Mesenchymal stem cell (in vitro differentiated cells and primary cell): ENCODE measurements around the gene TEX12.
A peak's percentile ranks its signal among the peaks of the same experiment; 100 is the strongest.
"Not testable (repeated sequence)": the region's sequence is repeated elsewhere in the genome, so short reads cannot be mapped to it uniquely, and the experiment has no call there.

Experiments used
- DNase-seq: peaks from one replicate; pipeline ENCODE4 v3.0.0-alpha.2; 2013
- H2AFZ ChIP-seq: one replicate; pipeline ENCODE4 v1.6.1; 2013; ENCODE audit warnings: low read depth, mild to moderate bottlenecking, control low read depth, inconsistent platforms, low read length, moderate library complexity
- H2AK5ac ChIP-seq: 2 replicates; pipeline ENCODE4 v1.6.1; 2013; ENCODE audit warnings: low read length, moderate library complexity, mild to moderate bottlenecking, inconsistent platforms; ENCODE audit not compliant: severe bottlenecking
- H2BK120ac ChIP-seq: one replicate; pipeline ENCODE4 v1.6.1; 2013; ENCODE audit warnings: low read depth, mild to moderate bottlenecking, inconsistent platforms, low read length, moderate library complexity
- H2BK12ac ChIP-seq, 2 experiments: one replicate each; pipeline ENCODE4 v1.6.1; 2013; ENCODE audit warnings: inconsistent platforms in 2 of 2, low read length in 2 of 2, mild to moderate bottlenecking in 2 of 2, moderate library complexity in 2 of 2, control low read depth in 1 of 2
- H2BK15ac ChIP-seq: one replicate; pipeline ENCODE4 v1.6.1; 2013; ENCODE audit warnings: mild to moderate bottlenecking, low read depth, inconsistent platforms; ENCODE audit not compliant: poor library complexity, severe bottlenecking
- H2BK5ac ChIP-seq: 2 replicates; pipeline ENCODE4 v1.6.1; 2013; ENCODE audit warnings: low read depth, mild to moderate bottlenecking, low read length, control low read depth, inconsistent platforms; ENCODE audit not compliant: poor library complexity, severe bottlenecking
- H3K14ac ChIP-seq, 2 experiments: one replicate each; pipeline ENCODE4 v1.6.1; 2013; ENCODE audit warnings: inconsistent platforms in 2 of 2, low read length in 2 of 2, control low read depth in 1 of 2, mild to moderate bottlenecking in 1 of 2, moderate library complexity in 1 of 2
- H3K18ac ChIP-seq, 2 experiments: one replicate each; pipeline ENCODE4 v1.6.1; 2013; ENCODE audit warnings: inconsistent platforms in 2 of 2, low read length in 2 of 2, control low read depth in 1 of 2, low read depth in 1 of 2, mild to moderate bottlenecking in 1 of 2
- H3K23ac ChIP-seq, 2 experiments: one replicate each; pipeline ENCODE4 v1.6.1; 2013; ENCODE audit warnings: inconsistent platforms in 2 of 2, low read length in 2 of 2, mild to moderate bottlenecking in 2 of 2, moderate library complexity in 2 of 2, control low read depth in 1 of 2
- H3K27ac ChIP-seq: 2 replicates; pipeline ENCODE4 v1.5.1; 2013; ENCODE audit warnings: mild to moderate bottlenecking, moderate library complexity, low read length, control low read depth, inconsistent platforms; ENCODE audit not compliant: poor library complexity, severe bottlenecking
- H3K27me3 ChIP-seq, 2 experiments: 2 replicates each; pipeline versions ENCODE4 v1.6.1 to v1.7.0; 2013; ENCODE audit warnings: low read length in 2 of 2, mild to moderate bottlenecking in 2 of 2, moderate library complexity in 2 of 2, control low read depth in 1 of 2, inconsistent platforms in 1 of 2; ENCODE audit not compliant: control insufficient read depth in 1 of 2, insufficient read depth in 1 of 2
- H3K36me3 ChIP-seq, 2 experiments: 2 replicates each; pipeline versions ENCODE4 v1.6.1 to v1.7.0; 2013; ENCODE audit warnings: low read length in 2 of 2, control low read depth in 1 of 2, inconsistent platforms in 1 of 2, low read depth in 1 of 2, mild to moderate bottlenecking in 1 of 2; ENCODE audit not compliant: insufficient read depth in 2 of 2, control insufficient read depth in 1 of 2
- H3K4ac ChIP-seq, 2 experiments: one replicate each; pipeline ENCODE4 v1.6.1; 2013; ENCODE audit warnings: inconsistent platforms in 2 of 2, low read length in 2 of 2, mild to moderate bottlenecking in 2 of 2, moderate library complexity in 2 of 2, control low read depth in 1 of 2, low read depth in 1 of 2
- H3K4me1 ChIP-seq: 2 replicates; pipeline ENCODE4 v1.6.1; 2013; ENCODE audit warnings: low read depth, low read length, control low read depth; ENCODE audit not compliant: control insufficient read depth, insufficient read depth
- H3K4me2 ChIP-seq: 2 replicates; pipeline ENCODE4 v1.6.1; 2013; ENCODE audit warnings: low read length, mild to moderate bottlenecking, inconsistent platforms; ENCODE audit not compliant: poor library complexity, severe bottlenecking
- H3K4me3 ChIP-seq, 2 experiments: 2 replicates each; pipeline versions ENCODE4 v1.5.1 to v1.7.0; 2013; ENCODE audit warnings: low read length in 2 of 2, mild to moderate bottlenecking in 2 of 2, control low read depth in 1 of 2, low read depth in 1 of 2; ENCODE audit not compliant: insufficient read depth in 1 of 2
- H3K79me1 ChIP-seq: replicated peaks from 2 replicates; pipeline ENCODE4 v1.6.1; 2013; ENCODE audit warnings: mild to moderate bottlenecking, control low read depth, low read length, inconsistent platforms; ENCODE audit not compliant: poor library complexity, severe bottlenecking
- H3K9ac ChIP-seq: 2 replicates; pipeline ENCODE4 v1.7.0; 2013; ENCODE audit warnings: mild to moderate bottlenecking, low read length, moderate library complexity
- H3K9me3 ChIP-seq: 2 replicates; pipeline ENCODE4 v1.7.0; 2013; ENCODE audit warnings: mild to moderate bottlenecking, low read length; ENCODE audit not compliant: control insufficient read depth
- H4K8ac ChIP-seq: one replicate; pipeline ENCODE4 v1.6.1; 2013; ENCODE audit warnings: inconsistent platforms, mild to moderate bottlenecking, low read length, moderate library complexity
- H4K91ac ChIP-seq: one replicate; pipeline ENCODE4 v1.6.1; 2013; ENCODE audit warnings: mild to moderate bottlenecking, low read length, inconsistent platforms
- WGBS: methylation state at CpG from one replicate; pipeline ENCODE4 v1.1.7; 2013; ENCODE audit warnings: mixed read lengths; 5-methylcytosine and 5-hydroxymethylcytosine counted together

The TEX12 gene

DNA sequence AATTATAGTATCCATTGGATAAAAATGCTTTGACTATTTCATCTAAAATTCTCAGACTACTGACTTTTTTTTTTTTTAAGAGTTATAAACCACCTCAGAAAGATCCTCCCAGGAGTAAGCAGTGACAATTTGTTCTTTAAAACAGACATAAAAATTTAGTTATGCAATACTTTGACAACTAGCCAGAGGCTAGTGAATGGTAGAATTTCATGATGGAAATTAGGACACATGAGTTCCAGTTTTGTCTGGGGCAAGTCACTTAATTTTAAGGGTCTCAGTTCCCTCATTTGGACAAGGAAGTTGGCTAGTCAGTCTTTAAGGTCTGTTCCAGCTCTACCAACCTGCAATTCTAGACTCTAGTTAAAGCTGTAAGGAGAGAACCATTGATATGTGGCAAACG, 6.2 kb upstream of the TEX12 start:
- no peak overlapping the region for H2BK12ac ChIP-seq
- H3K36me3 ChIP-seq = no peaks in the 10 kb centered on the region
- no peak overlapping the region for H3K18ac ChIP-seq
- H2AFZ ChIP-seq = no peak overlapping the region
- H4K91ac ChIP-seq = no peak overlapping the region
- WGBS = no CpG with 5 or more reads among the region's 1 CpG
- H2AK5ac ChIP-seq = no peak overlapping the region
- H2BK15ac ChIP-seq = no peak overlapping the region
- no peaks in the 10 kb centered on the region for H3K27me3 ChIP-seq
- H3K9ac ChIP-seq = no peak overlapping the region
- peaks cover 11% of the 10 kb centered on the region for H3K4me1 ChIP-seq
- no peaks in the 10 kb centered on the region for H3K79me1 ChIP-seq
- H3K14ac ChIP-seq = no peak overlapping the region
- no peak overlapping the region for H4K8ac ChIP-seq
- H3K9me3 ChIP-seq = no peaks in the 10 kb centered on the region
- no peak overlapping the region for H2BK120ac ChIP-seq
- H3K27ac ChIP-seq = no peak overlapping the region
- no peak for DNase-seq
- no peak overlapping the region for H3K4me2 ChIP-seq
- H3K4me3 ChIP-seq = no peak overlapping the region
- no peak overlapping the region for H3K23ac ChIP-seq
- no peak overlapping the region for H2BK5ac ChIP-seq
- no peak overlapping the region for H3K4ac ChIP-seq

DNA sequence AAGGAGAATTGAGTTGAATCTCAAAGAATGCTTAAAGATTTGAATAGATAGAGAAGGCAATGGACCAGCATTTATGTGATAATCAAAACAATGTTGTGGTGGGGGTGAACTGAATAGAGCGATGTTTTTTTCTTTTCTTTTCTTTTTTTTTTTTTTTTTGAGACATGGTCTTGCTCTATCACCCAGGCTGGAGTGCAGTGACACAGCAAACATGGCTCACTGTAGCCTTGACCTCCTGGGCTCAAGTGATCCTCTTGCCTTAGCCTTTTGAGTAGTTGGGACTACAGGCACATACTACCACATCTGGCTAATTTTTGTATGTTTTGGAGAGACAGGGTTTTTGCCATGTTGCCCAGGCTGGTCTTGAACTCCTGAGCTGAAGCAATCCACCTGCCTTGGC, 5.0 kb upstream of the TEX12 start:
- H3K18ac ChIP-seq, H4K91ac ChIP-seq, H3K4me2 ChIP-seq, H2BK12ac ChIP-seq, H3K4me1 ChIP-seq, H3K27me3 ChIP-seq, DNase-seq, H3K4ac ChIP-seq, H2BK15ac ChIP-seq, H3K23ac ChIP-seq, H3K9ac ChIP-seq, H4K8ac ChIP-seq, H3K79me1 ChIP-seq, H3K36me3 ChIP-seq, H3K9me3 ChIP-seq, H2AK5ac ChIP-seq, H3K14ac ChIP-seq, H2AFZ ChIP-seq, H3K4me3 ChIP-seq, H2BK5ac ChIP-seq, H3K27ac ChIP-seq, H2BK120ac ChIP-seq: not testable (repeated sequence)
- WGBS = 100% methylated on average over 1 of the region's 1 CpG

DNA sequence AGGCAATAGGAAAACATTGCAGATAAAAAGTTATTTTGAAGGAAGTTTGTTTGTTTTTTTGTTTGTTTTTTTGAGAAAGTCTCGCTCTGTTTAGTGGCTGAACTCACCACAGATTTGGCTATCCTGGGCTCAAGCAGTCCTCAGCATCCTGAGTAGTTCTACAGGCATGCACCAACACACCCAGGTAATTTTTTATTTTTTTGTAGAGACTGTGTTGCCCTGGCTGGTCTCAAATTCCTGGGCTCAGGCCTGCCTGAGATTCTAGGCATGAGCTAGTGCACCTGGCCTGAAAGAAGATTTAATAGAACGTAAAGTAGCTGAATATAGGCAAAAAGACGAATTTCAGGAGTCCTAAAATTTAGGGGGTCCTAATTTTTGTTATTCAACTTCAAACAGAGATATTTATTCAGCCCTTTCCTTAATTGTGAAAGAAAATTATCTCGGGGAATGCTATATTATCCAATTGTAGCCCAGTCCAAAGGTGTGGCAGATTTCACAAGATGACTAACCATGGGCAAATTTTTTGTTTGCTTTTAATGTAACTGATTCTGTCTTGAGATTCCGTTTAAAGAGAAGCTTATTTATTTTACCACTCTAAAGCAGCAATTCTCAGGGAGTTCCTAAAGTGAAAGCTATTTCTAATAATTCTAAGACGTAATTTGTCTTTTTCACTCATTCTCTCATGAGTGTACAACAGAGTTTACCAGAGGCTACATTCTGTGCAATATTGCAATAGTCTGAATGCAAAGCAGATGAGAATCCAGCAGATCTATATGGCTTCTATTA, 4.2 kb upstream of the TEX12 start:
- no peak overlapping the region for H2BK5ac ChIP-seq
- no peak overlapping the region for H3K14ac ChIP-seq
- WGBS = 70% methylated on average over 3 of the region's 6 CpGs
- no peak overlapping the region for H2BK12ac ChIP-seq
- H3K9ac ChIP-seq = no peak overlapping the region
- no peak overlapping the region for H4K91ac ChIP-seq
- H4K8ac ChIP-seq = no peak overlapping the region
- no peak overlapping the region for H3K27ac ChIP-seq
- no peaks in the 10 kb centered on the region for H3K9me3 ChIP-seq
- H3K4me1 ChIP-seq = peaks cover 6% of the 10 kb centered on the region
- no peaks in the 10 kb centered on the region for H3K27me3 ChIP-seq
- H3K4me2 ChIP-seq = no peak overlapping the region
- DNase-seq = no peak
- H2BK15ac ChIP-seq = no peak overlapping the region
- no peak overlapping the region for H3K4me3 ChIP-seq
- H2AK5ac ChIP-seq = no peak overlapping the region
- H3K36me3 ChIP-seq = no peaks in the 10 kb centered on the region
- no peak overlapping the region for H3K18ac ChIP-seq
- no peak overlapping the region for H3K4ac ChIP-seq
- H2AFZ ChIP-seq = no peak overlapping the region
- no peak overlapping the region for H3K23ac ChIP-seq
- no peak overlapping the region for H2BK120ac ChIP-seq
- H3K79me1 ChIP-seq = no peaks in the 10 kb centered on the region

DNA sequence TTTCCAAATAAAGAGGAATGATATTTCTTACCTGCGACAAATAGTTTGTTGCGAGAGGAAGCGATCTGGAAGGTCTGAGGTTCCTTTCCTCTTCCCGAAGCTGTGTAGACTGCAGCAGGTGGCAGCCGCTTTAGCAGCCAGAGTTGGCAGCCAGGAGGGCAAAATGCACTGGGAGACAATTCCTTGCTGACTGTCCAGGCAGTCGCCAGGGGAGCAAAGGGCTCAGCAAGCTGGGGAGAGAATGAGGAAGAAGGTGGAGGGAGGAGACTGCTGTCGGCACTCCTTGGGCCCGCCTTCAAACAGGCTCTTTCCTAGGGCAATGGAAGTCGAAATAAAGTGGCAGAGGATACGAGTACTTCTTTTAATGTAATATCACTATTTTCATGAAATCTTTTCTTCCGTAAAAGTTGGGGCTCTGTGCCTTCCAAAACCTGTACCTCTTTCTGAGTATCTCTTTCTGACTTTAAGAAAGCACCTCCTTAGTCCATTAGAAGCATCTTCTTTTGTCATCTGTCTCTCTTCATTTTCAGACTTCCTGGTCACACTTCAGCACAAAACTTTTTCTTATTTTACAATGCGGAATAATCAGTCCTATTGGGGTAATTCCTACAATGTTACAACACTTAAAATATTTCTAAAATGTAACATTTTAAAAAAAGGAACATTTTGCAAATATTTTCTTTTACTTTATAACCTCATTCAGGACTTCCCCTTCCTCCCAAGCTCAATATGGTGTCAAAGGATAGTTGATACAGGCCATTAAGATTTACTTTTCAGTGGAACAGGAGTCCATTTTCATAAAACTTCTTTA, 3.1 kb upstream of the TEX12 start, which contains the start of gene IL18:
TSS of gene IL18 (minus strand) at position 220 of the 811 bp plus-strand sequence. CDS start 9,041 bp downstream, outside the sequence.
- 67% methylated on average over 8 of the region's 12 CpGs for WGBS
- Histone ChIP-seq H2AFZ (no peak within 1 kb of the TSS), H3K9ac (no peak within 1 kb of the TSS), H2BK15ac (no peak within 1 kb of the TSS), H3K14ac (no peak within 1 kb of the TSS), H3K9me3 (no peaks in the 10 kb centered on the region), H3K4me2 (no peak within 1 kb of the TSS), H4K8ac (peak within 1 kb of the TSS; percentile 52), H2AK5ac (no peak within 1 kb of the TSS), H3K36me3 (no peaks in the 10 kb centered on the region), H3K4ac (no peak within 1 kb of the TSS), H3K23ac (no peak within 1 kb of the TSS), H3K27me3 (no peaks in the 10 kb centered on the region), H3K4me1 (peaks cover 3% of the 10 kb centered on the region), H4K91ac (no peak within 1 kb of the TSS), H3K79me1 (no peaks in the 10 kb centered on the region), H3K4me3 (no peak within 1 kb of the TSS), H3K18ac (peak within 1 kb of the TSS in 1 of 2 experiments; percentile 86), H2BK5ac (no peak within 1 kb of the TSS), H2BK120ac (no peak within 1 kb of the TSS), H3K27ac (no peak within 1 kb of the TSS), H2BK12ac (no peak within 1 kb of the TSS)
- DNase-seq = peak; percentile 54
